Fibroblast of skin of right quadriceps (primary cell): Measurements from ENCODE around the gene PLA2G4A.
A peak's percentile ranks its signal among the peaks of the same experiment; 100 is the strongest.

Experiments
- DNase-seq: peaks from one replicate; pipeline ENCODE4 v3.0.0-alpha.2; 2013

Gene PLA2G4A

DNA sequence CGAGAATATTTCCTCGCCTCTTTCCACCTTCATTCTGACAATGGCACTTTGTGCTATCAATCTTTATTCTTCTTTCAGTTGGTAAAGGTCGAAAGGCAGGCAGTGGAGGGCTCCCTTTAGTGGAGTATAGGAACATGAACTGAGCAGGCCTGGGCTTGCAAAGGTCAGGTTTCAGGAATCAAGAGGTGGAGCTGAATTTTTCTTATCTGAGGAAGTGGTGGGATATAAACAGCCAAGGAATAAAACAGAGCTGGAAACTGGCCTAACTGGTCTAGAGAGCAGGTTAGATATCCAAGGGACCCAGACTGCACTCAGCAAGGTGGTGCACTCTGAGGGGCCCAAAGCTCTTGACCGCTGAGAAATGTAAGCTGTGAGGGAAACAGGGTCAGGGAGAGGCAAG is 99.1 kb downstream of the PLA2G4A start:
- DNase-seq, result no peak

DNA sequence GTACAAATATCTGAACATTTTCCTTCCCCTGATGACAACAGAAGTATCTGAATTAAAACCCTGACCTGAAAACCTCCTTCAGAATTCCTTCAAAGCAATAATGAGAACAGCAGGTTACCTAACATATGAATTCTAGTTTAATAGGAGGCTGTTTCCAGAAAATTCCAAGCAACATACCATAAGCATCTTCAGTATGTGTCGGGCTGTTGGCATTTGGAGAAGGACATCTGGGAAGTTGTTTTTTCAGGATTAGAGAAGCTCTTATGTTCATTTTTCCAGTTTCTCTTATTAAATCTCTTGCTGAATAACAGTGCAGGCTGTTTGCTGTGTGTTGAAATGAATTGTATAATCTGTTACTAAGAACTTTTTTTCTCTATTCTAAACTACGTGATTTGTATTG is 101.5 kb downstream of the PLA2G4A start:
- DNase-seq, result peak; percentile 30

DNA sequence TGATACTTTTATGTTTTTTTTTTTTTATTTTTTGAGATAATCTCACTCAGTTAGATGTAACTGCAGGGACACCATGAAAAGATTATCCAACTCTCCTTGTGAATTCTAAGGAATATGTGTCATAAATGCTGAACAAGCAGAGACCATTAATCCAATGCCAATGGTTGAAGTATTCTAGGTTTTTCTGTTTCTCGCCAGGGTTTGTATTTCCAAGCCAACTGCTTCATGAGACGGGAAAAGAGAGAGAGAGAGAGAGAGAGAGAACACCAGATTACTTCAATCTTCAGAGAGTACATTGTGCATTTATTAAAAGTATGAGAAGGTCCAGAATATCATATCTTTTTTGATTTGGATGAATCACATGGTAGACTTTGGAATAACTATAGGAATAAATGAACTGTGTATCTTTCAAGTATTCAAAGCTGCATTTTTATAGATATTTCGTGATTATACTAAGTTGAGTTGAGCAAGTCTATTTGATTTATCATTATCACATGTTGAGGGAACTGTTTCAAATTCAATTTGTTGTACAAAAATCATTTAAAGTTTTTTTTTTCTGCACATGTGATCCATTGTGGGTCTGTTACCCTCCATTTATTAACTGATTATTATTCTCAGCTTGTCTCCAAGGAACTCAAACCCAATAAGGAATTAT is 108.4 kb downstream of the PLA2G4A start:
- no peak for DNase-seq

DNA sequence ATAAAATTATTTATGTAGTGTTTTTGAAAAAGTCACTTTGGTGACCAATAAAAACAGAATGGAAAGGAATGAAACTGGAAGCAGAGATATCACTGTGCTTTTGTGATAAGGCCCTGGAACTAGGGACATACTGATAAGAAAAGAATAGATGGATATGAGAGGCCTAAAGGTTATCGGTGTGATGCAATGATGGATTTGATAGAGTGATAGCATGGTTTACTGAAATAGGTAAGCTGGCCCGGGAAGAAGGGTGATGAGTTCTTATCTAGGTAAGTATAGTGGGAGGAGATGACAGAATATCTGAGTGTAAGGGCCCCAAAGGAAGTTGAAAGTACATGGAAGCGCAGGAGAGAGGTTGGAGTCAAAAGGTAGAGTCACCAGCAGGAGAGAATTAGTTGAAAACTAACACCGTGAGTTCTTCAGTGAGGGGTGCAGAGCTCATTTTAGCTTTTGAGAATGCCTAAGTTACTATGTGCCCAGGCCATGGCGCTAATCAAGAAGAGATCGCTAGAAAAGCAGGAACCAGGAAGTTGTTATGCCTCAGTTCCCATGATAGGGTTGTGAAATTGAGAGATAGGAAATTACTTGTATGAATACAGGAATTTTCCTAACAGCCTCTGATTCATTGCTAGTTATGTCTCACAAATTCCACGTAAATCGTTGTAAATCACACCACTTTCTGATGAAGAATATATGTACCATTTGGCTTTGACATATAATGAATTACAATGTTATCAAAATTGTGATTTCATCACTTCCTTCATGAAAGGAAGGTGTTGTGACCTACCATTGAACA is 115.3 kb downstream of the PLA2G4A start:
- no peak for DNase-seq

DNA sequence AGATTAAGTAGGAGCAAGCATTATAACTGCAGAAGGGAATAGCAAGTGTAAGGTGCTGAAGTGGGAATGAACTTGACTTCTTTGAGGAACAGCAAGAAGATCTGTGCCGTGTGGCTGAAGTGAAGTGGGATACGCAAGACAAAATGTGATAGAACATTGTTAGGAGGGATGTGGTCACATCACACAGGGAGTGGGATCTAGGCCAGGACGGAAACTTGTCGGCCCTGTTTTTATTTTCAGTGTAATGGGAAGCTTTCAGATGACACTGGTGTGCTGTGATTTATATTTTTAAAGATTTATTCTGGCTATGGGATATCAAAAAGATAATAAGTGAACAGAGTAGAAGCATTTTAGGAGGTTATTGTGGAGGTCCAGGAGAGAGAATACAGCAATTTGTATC is 116.4 kb downstream of the PLA2G4A start:
- no peak for DNase-seq

DNA sequence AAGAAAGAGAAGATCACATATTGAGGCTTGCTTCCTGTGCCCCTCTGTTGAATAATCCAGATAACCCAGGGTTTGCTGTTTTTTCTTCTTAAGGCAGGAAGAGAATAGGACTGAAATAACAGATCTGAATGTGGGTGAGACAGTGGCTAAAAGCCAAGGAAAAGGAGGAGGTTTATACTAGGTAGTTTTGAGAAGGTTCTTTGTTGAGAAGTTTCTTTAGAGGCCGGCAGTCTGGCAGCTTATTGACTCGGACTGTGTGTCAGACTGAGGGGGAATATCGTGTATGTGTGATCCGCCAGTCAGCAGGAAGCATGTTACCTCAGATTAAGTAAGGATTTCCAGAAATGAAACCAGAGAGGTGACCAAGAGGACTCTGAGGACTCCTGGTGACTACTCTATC is 119.8 kb downstream of the PLA2G4A start:
- no peak for DNase-seq

DNA sequence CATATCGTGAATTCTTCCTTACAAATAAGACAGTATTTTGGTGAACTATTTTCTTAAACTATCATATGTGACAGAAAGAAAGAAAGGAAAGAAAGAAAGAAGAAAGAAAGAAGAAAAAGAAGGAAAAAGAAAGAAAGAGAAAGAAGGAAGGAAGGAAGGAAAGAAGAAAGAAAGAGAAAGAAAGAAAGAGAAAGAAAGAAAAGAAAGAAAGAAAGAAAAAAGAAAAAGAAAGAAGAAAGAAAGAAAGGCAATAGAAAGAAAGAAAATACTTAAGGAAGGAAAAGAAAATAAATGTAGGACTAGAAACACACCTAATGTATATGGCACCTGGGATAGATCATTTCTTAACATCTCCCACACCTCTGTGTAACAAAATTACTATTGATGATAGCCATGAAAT is 120.4 kb downstream of the PLA2G4A start:
- DNase-seq, result no peak

DNA sequence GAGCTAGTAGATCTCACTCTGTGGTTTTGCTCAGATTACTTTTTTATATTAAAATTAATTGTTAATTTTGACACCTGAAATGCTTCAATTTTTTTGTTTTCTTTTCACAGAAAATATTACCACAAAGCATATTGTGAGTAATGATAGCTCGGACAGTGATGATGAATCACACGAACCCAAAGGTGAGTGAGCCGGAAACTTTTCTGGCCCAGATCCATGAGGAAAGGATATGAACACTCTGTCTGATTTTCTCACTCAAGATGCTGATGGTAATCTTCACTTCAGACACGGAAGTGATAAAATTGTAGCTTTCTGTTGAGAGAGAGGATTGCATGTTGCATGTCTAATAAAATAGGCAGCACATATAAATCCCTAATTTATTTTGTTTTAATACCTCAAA is 121.8 kb downstream of the PLA2G4A start:
- peak; percentile 31 for DNase-seq

DNA sequence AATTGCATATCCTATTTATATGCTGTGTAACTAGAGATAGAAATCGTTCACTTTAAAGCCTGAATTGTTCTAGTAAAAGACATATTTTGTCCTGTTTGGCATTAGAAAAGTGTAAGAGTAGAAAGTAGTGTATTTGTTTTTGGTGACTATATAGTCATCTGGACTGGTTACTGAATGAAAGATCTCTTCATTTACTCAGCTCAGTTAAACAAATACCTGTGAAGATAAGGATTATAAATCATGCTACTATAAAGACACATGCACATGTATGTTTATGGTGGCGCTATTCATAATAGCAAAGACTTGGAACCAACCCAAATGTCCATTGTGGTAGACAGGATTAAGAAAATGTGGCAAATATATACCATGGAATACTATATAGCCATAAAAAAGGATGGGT is 125.1 kb downstream of the PLA2G4A start:
- no peak for DNase-seq

DNA sequence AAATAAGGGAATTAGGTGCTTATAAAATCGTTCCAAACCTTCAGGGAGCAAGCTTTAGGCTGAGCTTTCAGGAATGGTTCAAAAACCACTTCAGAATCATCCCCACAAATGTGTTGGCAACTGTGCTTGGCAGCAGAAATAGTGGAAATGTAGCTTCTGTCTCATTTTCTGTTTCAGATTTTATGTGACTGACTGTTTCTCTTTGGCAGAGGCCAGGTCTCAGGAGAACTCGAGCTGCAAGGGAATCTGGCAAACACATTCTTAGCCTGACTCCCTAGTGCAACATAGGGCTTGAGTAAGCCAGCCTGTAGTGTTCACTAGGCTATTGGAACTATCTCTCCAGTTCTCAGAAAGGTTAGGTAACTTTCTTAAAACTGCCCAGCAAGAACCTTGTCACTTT is 128.6 kb downstream of the PLA2G4A start:
- DNase-seq, result peak; percentile 38

DNA sequence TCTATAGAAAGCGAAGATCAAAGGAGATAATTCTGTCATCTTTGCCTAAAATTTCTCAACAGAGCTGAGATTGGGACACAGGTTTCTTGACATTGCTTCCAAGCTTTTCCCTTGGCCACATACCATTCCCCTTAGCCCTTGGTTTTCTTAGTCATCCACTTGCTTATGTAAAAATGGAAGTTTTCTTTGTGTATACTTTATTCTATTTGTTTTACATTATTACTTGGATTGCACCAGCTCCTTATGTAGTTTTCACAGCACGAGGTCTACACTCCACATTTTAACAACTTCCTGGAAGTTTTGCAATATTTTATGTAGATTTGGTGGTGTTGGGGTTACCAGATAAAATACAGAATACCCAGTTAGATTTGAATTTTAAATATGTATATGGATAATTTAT is 129.8 kb downstream of the PLA2G4A start:
- peak; percentile 65 for DNase-seq

DNA sequence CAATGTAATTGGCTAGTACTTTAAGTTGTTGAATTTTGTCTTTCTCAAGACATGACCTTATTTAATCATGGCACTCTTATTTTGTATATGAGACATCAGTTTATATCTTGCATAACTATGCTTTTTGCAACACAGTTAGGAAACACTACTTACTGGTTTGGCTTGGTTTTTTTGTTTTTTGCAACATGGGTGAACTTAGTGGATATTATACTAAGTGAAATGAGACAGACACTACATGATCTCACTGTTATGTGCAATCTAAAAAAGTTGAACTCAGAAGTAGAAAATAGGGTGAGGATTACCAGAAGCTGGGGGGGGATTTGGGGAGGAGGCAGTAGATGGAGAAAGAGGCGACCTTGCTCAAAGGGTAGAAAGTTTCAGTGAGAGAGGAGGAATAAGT is 132.1 kb downstream of the PLA2G4A start:
- DNase-seq, result no peak

DNA sequence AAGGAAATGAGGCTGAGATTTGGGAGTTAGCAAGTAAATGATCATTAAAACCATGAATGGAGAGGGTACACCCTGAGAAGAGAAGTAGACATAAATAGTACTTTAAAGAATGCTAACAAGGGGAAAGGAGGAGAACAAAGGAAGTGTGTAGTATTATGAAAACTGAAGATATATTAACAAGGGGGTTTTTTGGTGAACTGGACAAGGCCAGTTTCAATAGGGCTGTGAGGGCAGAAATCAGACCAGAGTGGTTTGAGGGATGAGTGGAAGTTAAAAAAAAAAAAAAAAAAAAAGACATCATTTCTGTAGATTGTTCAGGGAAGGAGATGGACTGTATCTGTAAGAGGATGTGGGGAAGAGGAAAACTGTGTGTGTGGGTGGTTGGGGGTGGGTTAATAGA is 137.1 kb downstream of the PLA2G4A start:
- DNase-seq, result peak; percentile 20

DNA sequence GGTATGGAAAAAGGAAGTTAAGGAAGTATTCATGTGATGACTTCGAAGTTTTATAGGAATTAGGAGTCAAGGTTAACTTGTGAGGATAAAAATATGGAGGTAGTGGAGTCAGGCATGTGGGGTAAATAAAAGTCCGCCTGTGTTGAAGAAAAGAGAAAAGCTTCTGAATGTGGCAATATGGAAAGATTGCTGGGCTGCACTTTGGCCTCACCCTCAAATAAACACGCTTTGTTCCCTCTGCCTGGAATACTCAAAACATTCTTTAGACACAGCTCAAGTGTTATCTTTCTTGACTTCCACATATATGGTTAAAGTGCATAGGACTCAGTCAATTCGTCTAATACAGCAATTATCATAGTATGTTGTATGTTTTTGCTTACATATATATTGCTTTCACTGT is 137.7 kb downstream of the PLA2G4A start:
- no peak for DNase-seq

DNA sequence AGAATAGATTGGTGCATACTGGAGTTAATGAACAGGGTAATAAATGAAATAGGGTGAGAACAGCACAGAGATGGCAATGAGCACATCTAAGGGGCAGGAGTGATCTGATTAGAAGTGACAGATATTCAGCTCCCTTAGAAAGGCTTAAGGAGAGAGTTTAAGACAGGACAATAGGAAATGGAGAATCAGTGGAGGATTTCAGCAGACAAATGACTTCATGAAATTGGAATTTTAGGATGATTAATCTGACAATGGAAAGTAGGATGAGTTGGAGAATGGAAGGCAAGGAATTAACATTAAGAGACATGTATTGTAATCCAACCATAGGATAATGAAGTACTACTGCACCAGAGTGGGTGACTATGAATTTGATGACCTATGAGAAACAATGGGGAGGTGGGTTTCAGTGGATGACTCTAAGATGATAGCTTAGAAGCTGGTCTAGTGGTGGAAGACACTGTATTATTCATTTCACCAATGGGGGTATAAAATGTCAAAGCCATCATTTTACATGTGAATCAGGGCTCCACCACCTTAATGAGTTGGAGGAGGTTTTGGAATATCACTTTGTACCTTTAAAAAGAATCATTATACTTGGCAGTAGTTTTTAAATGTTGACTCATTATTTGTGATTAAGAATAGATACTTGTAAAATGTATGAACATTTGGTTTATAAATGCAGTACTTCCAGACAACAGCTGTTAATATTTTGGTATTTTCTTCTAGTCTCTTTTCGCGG is 139.1 kb downstream of the PLA2G4A start:
- peak; percentile 71 for DNase-seq

DNA sequence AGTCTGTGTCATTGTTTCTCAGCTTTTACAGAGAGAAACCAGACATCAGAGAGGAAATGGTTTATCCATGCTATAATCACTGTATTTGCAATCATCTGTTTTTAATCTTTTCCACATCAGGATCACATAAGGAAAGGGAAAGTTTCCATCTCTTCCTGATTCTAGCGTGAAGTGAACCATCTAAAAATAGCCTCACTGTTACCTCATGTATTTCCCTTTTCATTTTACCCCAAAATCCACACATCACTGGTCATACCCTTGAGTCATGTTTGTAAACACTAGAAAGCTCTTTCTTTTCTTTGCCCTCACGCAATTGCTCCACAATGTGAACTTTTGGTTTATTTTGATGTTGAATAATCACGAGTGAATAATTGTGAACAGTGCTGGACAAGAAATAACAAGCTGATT is 146.0 kb downstream of the PLA2G4A start:
- DNase-seq, result peak; percentile 97

DNA sequence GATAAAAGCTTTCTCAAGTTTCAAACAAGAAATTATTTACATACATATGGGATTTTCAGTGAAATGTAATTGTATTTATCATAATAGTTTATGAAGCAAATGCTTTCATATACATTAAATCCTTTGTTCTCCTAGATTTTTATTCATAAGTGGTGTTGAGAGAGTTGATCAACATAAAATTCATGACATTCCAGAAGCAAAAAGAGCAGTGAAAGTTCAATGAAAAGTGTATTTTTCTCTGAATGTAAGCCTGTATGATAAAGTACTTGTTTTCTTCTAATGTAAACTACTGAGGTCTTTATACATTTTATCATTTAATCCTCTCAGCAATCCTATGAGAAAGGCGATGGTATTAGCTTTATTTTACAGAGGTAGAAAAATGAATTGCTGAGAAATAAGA is 146.5 kb downstream of the PLA2G4A start:
- DNase-seq, result peak; percentile 4

DNA sequence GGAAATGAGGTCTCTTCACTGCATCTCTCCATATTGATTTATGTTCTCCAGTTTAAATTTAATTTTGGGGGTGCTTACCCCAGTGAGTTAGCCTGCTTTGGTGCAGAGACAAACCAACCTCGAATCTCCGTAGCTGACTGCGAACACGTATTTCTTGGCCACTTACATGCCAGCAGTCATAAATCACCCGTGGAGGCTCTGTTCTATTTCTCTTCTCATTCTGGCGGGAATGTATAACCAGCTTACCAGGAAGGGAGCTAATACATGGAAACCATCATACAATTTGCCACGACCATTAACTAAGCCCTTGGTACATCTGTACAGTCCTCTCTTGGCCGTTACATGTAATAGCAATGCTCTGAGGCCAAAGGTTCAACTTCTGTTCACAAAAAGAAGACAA is 148.0 kb downstream of the PLA2G4A start:
- DNase-seq, result no peak

DNA sequence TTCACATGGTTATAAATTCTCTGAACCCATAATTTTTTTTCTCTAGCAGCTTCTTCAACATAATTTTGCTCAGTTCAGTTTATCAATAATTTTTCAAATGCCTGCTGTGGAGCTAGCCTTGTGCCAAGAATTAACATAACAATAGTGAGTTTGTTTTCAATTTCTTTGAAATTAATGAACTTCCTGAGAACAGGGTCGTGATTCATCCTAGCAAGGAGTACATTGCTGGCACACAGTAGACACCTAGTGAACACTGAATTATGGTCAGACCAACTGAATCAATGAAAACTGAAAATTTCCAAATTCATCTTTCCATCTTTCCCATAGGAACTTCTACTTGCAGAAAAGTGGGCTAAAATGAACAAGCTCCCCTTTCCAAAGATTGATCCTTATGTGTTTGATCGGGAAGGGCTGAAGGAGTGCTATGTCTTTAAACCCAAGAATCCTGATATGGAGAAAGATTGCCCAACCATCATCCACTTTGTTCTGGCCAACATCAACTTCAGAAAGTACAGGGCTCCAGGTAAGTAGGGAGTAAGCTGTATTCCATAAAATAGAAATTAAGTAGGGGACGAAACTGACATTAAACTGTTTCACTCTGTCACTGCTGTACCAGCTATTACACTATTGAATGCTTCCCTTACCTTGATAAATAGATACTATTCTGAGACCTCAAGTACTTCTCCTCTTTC is 148.7 kb downstream of the PLA2G4A start:
- DNase-seq, result no peak

DNA sequence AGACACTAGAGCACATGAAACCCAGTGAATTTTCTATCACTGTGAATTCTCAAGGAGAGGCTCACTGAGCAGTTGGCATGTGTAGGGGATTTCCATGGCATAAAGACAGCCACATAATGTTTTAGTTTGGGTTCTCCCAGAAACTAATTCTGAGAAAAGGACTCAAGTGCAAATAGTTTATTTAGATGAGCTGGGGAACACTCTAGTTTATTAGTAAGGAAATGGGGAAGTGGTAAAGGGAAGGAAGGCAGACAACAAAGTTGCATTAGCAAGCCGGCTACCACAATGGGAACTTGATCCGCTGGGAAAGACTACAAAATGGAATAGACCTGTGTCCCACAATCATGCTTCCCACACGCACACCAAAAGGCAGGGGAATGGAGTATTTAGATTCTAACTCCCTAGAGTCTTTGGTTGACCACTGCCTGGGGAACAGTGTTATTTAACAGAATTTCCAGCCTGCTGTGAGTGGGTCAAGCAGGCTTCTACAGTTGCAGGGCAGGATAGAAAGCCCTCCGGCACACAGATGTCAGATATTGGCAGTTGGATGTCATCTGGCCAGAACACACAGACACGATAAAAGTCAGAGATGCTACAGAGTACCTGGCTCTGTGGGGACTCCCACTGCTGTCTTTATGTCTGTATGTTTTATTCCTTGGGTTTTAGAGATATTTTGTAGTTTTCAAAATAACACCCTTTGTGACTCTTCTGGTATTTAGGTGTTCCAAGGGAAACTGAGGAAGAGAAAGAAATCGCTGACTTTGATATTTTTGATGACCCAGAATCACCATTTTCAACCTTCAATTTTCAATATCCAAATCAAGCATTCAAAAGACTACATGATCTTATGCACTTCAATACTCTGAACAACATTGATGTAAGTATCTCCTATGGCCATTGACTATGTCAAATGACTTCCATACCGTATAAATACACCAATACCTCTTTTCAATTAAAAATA is 150.1 kb downstream of the PLA2G4A start:
- no peak for DNase-seq

DNA sequence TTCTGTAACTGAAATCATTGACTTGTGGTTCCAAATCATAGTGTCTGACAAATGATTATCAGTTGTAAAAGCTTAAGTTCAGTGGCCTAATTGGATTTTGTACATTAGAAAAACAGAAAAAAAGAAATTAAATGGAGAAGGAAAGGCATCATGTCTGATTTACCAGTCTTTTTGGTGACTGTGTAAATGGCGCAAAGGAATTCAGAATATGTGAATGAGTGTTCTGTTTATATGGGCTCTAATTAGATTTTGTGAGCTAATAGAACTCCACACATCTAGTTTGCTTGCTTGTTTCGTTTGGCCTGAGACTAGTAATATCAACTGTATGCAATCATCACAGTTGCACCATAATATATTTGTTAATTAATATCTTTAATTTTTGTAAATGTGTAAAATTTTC is 151.7 kb downstream of the PLA2G4A start:
- DNase-seq, result peak; percentile 26

DNA sequence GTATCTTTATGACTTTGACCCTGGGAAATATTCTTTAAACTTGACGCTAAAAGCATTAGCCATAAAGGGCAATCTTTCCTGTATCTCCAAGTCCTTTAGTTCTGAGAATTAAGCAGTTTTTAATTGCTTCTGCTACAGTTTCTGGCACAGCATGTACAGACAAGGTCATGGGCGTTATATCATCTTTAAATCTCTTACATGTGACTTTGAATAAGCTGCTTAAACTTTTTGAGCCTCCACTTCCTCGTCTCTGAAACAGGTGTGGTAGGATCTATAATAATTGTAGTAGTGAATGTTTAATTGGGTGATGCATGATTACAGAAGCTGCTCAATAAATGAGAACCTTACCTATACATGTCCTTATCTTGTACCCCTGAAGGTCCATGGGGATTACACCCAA is 153.4 kb downstream of the PLA2G4A start:
- DNase-seq, result no peak
